Loucy (cell line): ENCODE data around the gene SMIM10L1.
A peak's percentile ranks its signal among the peaks of the same experiment; 100 is the strongest.

Experiments
- H2AFZ ChIP-seq: fragments of 200-600 bp; sonication (generic); 2 replicates; pipeline ENCODE4 v1.6.0; 2016; ENCODE audit warnings: antibody characterized with exemption, mild to moderate bottlenecking, low read length, moderate library complexity
- H3F3A ChIP-seq: fragments of 200-600 bp; 2 replicates; pipeline ENCODE4 v1.6.0; 2016; ENCODE audit warnings: antibody characterized with exemption, low read depth, mild to moderate bottlenecking
- H3K27me3 ChIP-seq: fragments of 200-600 bp; sonication (generic); 2 replicates; pipeline ENCODE4 v1.6.1; 2014; ENCODE audit warnings: low read length, mild to moderate bottlenecking; ENCODE audit not compliant: insufficient read depth, poor library complexity, severe bottlenecking
- H3K36me3 ChIP-seq: fragments of 200-600 bp; sonication (generic); 2 replicates; pipeline ENCODE4 v1.6.1; 2016; ENCODE audit warnings: low read length; ENCODE audit not compliant: insufficient read depth
- H3K4me1 ChIP-seq: fragments of 200-600 bp; sonication (generic); 2 replicates; pipeline ENCODE4 v1.5.1; 2014; ENCODE audit warnings: low read length, mild to moderate bottlenecking; ENCODE audit not compliant: insufficient read depth, poor library complexity, severe bottlenecking
- H3K4me2 ChIP-seq: fragments of 200-600 bp; sonication (generic); 2 replicates; pipeline ENCODE4 v1.6.0; 2014; ENCODE audit warnings: antibody characterized with exemption, low read length, low read depth, mild to moderate bottlenecking; ENCODE audit not compliant: poor library complexity, severe bottlenecking
- H3K4me3 ChIP-seq: fragments of 200-600 bp; sonication (generic); 2 replicates; pipeline ENCODE4 v1.5.1; 2014; ENCODE audit warnings: low read length, mild to moderate bottlenecking, mixed read lengths; ENCODE audit not compliant: poor library complexity, severe bottlenecking
- H3K79me2 ChIP-seq: fragments of 200-600 bp; sonication (generic); 2 replicates; pipeline ENCODE4 v1.6.1; 2014; ENCODE audit warnings: low read length; ENCODE audit not compliant: insufficient read depth
- H3K9ac ChIP-seq: fragments of 200-600 bp; sonication (generic); 2 replicates; pipeline ENCODE4 v1.6.0; 2014; ENCODE audit warnings: mild to moderate bottlenecking, low read depth, low read length, moderate library complexity; ENCODE audit not compliant: poor library complexity, severe bottlenecking
- H3K9me2 ChIP-seq: fragments of 200-600 bp; sonication (generic); replicated peaks from 2 replicates; pipeline ENCODE4 v1.6.1; 2016; ENCODE audit warnings: low read depth, low read length, mixed read lengths
- H3K9me3 ChIP-seq: fragments of 200-600 bp; sonication (generic); 2 replicates; pipeline ENCODE4 v1.6.1; 2014; ENCODE audit warnings: mild to moderate bottlenecking, antibody characterized with exemption, low read length, low read depth; ENCODE audit not compliant: insufficient read depth
- H4K20me1 ChIP-seq: fragments of 200-600 bp; sonication (generic); 2 replicates; pipeline ENCODE4 v1.6.0; 2014; ENCODE audit warnings: antibody characterized with exemption, low read length, mild to moderate bottlenecking; ENCODE audit not compliant: insufficient read depth, poor library complexity, severe bottlenecking
- EZH2phosphoT487 ChIP-seq: fragments of 200-600 bp; IDR thresholded peaks from 2 replicates; pipeline ENCODE4 v1.6.1; 2018; ENCODE audit warnings: antibody characterized with exemption, mild to moderate bottlenecking, moderate library complexity, borderline replicate concordance
- TF ChIP-seq, protein P1 (sequence below): fragments of 200-600 bp; sonication (generic); conservative IDR thresholded peaks from 2 replicates; pipeline ENCODE4 v1.5.1; 2014; ENCODE audit warnings: mild to moderate bottlenecking, antibody characterized with exemption, low read length

Gene SMIM10L1

DNA sequence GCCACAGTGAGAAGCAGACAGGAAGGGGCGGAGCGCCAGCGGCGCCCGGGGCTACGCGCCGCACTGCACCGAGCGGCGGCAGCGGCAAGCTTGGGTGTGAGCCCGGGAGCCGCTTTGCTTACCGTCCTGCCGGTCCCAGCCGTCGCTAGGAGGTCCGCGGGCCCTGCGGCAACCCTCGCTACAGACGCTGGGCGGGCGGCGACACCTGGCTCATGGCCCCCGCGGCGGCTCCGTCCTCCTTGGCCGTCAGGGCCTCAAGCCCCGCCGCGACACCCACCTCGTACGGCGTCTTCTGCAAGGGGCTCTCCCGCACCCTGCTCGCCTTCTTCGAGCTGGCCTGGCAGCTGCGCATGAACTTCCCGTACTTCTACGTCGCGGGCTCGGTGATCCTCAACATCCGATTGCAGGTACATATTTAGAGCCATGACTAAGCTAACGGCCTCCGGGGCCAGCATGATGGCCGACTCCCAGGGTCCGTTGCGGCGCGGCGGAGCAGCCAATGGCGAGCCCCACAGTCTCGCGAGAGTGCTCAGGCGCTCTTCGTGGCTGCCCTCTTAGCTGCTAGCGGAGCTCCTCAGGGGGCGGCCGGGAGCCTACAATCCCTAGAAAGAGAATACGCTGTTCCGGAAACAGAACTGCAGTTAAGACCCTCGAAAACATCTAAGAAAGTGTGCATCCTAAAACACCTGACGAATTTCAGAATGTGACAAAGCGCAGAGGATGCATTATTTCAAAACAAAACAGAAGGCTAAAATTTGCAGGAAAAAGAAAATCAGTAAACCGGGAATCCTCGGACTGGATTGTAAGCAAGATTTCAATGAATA lies at the start of gene SMIM10L1:
SMIM10L1 (plus strand) TSS at position 50 of the 824 bp plus-strand sequence; CDS start at position 213, 163 bp downstream.
- Histone ChIP-seq H2AFZ (peak within 1 kb of the TSS; percentile 47; the same call in 1 of the 2 replicates), H3F3A (no peaks in the 10 kb centered on the region), H3K9me3 (no peaks in the 10 kb centered on the region), H4K20me1 (peaks cover 42% of the 10 kb centered on the region), H3K36me3 (no peaks in the 10 kb centered on the region), H3K4me2 (peak within 1 kb of the TSS; percentile 93), H3K27me3 (no peaks in the 10 kb centered on the region), H3K4me1 (peaks cover 35% of the 10 kb centered on the region), H3K9ac (peak within 1 kb of the TSS; percentile 74), H3K4me3 (peak within 1 kb of the TSS; percentile 80), H3K9me2 (no peaks in the 10 kb centered on the region), H3K79me2 (peaks cover 61% of the 10 kb centered on the region)
- TF ChIP-seq, protein P1, sequence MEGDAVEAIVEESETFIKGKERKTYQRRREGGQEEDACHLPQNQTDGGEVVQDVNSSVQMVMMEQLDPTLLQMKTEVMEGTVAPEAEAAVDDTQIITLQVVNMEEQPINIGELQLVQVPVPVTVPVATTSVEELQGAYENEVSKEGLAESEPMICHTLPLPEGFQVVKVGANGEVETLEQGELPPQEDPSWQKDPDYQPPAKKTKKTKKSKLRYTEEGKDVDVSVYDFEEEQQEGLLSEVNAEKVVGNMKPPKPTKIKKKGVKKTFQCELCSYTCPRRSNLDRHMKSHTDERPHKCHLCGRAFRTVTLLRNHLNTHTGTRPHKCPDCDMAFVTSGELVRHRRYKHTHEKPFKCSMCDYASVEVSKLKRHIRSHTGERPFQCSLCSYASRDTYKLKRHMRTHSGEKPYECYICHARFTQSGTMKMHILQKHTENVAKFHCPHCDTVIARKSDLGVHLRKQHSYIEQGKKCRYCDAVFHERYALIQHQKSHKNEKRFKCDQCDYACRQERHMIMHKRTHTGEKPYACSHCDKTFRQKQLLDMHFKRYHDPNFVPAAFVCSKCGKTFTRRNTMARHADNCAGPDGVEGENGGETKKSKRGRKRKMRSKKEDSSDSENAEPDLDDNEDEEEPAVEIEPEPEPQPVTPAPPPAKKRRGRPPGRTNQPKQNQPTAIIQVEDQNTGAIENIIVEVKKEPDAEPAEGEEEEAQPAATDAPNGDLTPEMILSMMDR: no peak
- no peak for TF ChIP-seq EZH2phosphoT487

DNA sequence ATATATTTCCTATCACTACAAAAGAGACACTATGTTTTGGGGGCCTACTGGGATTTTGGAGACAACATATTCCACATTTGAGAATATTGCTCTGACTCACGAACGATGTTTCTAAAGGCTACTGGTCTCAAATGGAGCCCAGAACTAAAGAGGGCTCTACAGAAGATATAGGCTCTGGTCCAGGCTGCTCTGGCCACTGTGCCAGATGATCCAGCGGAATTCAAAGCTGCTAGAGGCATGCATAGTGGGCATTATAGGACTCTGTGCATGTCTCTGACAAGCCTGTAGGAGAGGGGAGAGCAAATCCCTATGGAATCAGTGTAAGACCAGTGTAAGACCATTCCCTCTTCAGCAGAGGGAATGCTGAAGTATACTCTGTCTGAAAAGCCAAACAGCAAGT lies 40.6 kb upstream of the SMIM10L1 start:
- H3F3A ChIP-seq: no peaks in the 10 kb centered on the region
- no peak overlapping the region for H2AFZ ChIP-seq
- H3K9ac ChIP-seq: no peak overlapping the region
- H3K9me3 ChIP-seq: no peaks in the 10 kb centered on the region
- H3K27me3 ChIP-seq: no peaks in the 10 kb centered on the region
- TF ChIP-seq, protein P1: no peak
- TF ChIP-seq EZH2phosphoT487: no peak
- no peaks in the 10 kb centered on the region for H3K79me2 ChIP-seq
- no peak overlapping the region for H3K4me2 ChIP-seq
- H3K4me1 ChIP-seq: no peaks in the 10 kb centered on the region
- H3K36me3 ChIP-seq: no peaks in the 10 kb centered on the region
- no peaks in the 10 kb centered on the region for H4K20me1 ChIP-seq
- H3K4me3 ChIP-seq: no peak overlapping the region
- H3K9me2 ChIP-seq: no peaks in the 10 kb centered on the region

DNA sequence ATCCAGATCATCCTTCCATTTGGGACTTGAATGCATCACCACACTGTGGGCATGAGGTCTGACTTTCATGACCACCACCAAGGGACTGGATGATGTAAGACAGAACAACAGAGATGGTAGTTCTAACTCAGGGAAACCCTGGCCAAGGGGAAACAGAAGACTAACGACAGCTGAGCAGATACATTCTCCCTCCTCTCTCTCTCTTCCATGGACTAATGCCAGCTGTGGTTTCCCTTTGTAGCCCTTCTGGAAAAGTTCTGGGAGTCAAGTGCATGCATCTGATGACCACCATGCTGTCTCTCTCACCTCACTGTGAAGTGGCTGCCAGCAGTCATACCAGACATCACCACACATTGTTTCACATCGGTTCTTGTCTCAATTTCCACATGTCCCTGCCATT lies 40.0 kb upstream of the SMIM10L1 start:
- H3K79me2 ChIP-seq: no peaks in the 10 kb centered on the region
- no peaks in the 10 kb centered on the region for H3F3A ChIP-seq
- no peak overlapping the region for H3K4me3 ChIP-seq
- no peak overlapping the region for H3K4me2 ChIP-seq
- no peak overlapping the region for H3K9ac ChIP-seq
- TF ChIP-seq, protein P1: no peak
- no peak for TF ChIP-seq EZH2phosphoT487
- H3K9me3 ChIP-seq: no peaks in the 10 kb centered on the region
- H3K36me3 ChIP-seq: no peaks in the 10 kb centered on the region
- H3K9me2 ChIP-seq: no peaks in the 10 kb centered on the region
- H2AFZ ChIP-seq: no peak overlapping the region
- H3K4me1 ChIP-seq: no peaks in the 10 kb centered on the region
- H4K20me1 ChIP-seq: no peaks in the 10 kb centered on the region
- no peaks in the 10 kb centered on the region for H3K27me3 ChIP-seq
